ENCODE measurements around the gene AGER.
"Not testable (repeated sequence)": the region's sequence is repeated elsewhere in the genome, so short reads cannot be mapped to it uniquely, and the experiment has no call there.

The AGER gene

DNA sequence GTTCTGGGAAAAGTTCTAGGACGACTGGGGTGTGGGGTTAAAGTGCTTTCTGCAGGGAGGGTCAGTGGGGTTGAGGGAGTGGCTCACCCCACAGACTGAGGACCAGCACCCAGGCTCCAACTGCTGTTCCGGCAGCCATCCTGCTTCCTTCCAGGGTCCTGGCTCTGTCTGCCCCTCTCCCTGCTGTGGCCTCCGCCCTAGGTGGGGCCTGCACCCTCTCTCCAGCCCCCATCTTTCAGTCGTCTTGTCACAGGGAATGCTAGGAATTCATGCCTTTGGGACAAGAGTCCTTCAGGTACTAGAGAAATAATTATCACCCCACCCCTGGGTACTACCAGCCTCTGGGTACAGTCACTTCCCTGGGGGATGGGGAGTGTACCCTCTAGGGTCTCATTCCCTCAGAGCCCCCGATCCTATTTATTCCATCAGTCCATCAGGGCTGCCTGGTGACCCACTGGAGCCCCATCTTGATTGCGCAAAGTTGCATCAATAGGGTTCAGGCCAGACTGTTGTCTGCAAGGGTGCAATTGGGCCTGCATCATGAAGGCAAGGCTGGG lies at the start of gene AGER:
AGER (minus strand) TSS at position 170 of the 557 bp plus-strand sequence; CDS start at position 139, 31 bp downstream.
- no peak for DNase-seq

GRCh38 chr6:32226434-32226833 lies 42.4 kb upstream of the AGER start:
- DNase-seq = no peak

GRCh38 chr6:32224696-32225095 lies 40.6 kb upstream of the AGER start:
- DNase-seq = no peak

DNA sequence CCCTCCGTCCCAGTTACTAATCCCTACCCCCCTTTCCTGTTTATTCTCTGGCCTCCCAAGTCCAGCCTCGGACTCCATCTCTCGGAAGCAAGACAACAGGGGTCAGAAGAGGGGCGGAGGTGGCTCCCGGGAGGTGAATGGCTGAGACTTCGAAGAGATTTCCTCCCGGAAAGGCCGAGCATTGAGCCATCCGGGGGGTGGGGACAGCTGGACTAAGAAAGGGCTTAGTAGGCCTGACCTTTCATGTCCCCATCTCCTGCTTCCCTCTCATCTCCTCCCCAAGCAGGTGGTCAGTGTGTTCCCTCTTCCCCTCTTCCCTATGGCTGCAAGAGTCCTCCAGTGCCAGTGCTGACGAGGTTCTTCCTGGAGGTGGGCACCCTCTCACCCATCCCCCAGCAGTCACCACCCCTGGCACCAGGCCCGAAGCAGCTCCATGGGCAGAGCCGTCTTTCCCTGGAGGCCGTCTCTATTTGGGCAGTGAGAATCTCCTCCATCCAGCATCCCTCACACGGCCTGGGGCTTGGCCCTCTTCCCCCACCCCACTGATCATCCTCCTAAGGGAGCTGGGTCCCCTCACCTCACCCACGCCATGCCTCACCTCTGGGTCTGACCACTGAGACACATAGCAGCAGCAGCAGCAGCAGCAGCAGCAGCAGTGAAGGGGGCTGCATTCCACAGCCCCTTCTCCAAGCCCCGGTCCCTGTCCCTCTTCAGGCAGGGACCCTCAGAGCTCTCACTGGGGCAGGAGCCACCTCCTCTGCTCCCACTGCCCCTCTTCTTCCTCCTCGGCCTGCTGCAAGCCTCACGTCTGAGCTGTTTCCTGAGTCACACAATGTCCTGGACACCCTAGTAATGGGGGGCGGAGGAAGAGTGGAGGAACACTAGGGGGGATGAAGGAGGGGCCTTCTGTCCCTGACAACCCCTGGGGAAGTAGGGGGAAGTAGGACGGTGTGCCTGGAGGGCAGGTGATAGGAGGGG lies 39.5 kb upstream of the AGER start, which contains the start of gene NOTCH4:
NOTCH4 (minus strand) TSS at position 810 of the 978 bp plus-strand sequence; CDS start at position 671, 139 bp downstream.
- DNase-seq = no peak

DNA sequence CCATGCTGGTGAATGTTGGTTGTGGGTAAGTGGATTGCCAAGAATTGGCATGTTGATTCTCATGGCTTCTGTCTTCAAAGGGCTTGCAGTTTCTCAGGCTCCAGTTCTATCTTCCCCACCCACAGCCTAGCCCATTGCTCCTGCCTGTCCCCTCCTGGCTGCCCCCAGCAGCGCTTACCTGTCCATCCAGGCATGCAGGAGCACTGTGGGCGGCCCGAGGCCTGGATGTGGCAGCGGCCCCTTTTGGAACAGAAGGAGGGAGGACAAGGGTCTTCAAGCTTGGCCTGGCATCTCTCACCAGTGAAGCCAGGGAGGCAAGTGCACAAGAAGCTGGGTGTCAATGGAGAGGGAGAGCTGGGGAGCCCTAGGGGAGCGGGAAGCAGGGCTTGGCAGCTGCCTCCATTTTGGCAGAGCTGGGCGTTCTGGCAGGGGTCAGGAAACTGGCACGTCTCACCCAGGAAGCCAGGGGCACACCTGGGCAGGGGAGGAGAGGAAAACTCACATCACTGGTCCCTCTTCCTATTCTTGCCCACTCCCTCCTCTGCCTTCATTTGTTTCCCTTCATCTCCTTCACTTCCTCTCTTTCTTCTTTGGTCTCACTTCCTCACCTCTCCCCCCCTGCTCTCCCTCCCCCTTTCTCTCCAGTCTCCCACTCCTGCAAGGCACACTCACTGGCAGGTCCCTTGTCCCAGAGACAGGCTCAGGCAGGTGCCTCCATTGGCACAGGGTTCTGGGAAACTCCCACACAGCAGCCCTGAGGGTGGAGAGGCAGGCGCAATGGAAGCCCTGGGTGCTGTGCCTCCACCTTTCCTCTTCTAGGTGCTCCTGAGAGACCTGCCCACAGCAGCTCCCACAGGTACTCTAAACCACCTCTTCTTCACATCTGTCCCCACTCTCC lies 38.5 kb upstream of the AGER start:
- DNase-seq = no peak

- DNase-seq = no peak
These were observed 36.0 kb upstream of the AGER start for GRCh38 chr6:32220021-32220420.

DNA sequence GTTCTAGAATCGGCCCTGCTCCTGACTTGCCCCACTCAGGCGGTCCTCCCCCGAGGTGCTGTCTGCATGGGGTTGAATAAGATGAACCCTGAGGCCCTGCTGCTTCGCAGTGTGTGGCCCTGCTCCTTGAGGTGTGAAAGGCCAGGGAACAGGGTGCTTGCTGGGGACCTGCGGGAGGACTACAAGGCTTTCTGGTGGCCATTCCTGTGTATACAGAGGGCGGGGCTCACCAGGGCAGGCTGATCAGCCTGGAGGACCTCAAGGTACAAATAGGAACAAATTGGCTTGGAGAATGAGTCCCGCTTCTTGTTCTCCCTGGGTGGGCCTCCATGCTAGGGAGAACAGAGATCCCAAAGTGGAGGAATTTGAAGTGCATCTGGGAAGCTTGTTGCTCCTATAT lies 34.1 kb upstream of the AGER start:
- no peak for DNase-seq

DNA sequence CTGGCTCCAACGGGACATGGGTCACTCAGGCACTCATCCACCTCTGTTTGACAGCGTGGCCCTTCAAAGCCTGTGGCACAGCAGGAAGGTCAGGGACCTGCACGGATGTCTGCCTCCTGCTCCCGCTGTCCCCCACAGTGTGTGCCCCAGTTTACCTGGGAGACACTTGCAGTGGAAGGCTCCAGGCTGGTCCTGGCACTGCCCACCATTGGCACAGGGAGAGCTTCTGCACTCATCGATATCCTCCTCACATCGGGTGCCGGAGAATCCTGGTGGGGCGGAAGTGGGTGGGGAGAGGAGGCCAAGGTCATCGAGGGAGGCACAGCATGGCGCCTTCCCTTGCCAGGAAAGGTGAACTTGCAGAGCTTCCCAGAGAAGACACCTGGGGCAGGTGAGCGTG lies 32.9 kb upstream of the AGER start:
- no peak for DNase-seq

GRCh38 chr6:32216285-32216684 lies 32.2 kb upstream of the AGER start:
- DNase-seq = no peak

- DNase-seq = no peak
These were observed 31.6 kb upstream of the AGER start for GRCh38 chr6:32215617-32216016.

DNA sequence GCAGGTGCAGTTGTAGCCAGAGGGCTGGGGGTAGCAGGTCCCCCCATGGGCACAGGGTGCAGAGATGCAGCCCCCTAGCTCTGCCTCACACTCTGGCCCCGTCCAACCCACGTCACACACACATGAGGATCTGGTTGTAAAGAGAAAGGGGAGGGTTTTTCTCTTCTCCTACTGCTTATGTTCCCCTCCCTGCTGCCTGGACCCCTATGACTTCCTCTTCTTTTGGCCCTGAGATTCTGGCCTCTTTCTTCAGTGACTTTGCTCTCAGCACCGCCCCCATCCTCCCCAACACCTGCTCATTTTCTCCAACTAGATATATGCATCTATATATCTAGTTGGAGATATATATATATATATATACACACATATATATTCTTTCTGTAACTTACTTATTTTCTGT lies 30.1 kb upstream of the AGER start:
- no peak for DNase-seq

- no peak for DNase-seq
These were observed 29.6 kb upstream of the AGER start for GRCh38 chr6:32213649-32214048.

DNA sequence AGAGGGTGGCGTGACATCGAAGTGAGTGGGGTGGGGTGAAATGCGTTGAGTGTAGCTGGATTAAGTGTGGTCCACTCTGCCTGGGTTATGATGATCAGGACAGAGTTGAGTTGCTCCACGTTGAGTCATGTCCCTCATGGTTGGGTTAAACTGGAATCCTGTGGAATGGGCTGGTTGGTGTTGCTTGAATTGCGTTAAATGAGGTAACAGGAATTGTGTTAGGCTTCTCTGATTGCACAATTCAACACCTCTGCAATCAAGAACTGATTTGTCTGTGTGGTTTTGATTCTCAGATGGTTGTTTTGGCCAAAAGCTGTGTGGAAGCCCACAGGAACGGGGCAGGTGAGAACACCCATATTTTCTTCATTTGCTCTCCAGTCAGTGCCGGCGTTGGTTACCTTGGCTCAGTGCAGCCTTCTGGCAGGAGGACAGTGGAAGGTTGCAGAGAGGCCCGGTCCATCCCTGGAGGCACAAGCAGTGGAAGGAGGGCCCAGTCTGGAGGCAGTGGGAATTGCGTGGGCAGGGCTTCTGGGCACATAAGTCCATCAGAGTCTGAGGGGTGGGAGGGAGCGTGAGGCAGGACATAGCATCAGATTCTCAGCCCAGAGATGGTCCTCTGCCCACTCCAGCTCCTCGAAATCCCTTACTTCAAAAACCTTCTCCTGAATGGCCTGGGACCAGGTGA lies 28.2 kb upstream of the AGER start:
- no peak for DNase-seq

GRCh38 chr6:32211432-32211831 lies 27.4 kb upstream of the AGER start:
- DNase-seq = not testable (repeated sequence)

DNA sequence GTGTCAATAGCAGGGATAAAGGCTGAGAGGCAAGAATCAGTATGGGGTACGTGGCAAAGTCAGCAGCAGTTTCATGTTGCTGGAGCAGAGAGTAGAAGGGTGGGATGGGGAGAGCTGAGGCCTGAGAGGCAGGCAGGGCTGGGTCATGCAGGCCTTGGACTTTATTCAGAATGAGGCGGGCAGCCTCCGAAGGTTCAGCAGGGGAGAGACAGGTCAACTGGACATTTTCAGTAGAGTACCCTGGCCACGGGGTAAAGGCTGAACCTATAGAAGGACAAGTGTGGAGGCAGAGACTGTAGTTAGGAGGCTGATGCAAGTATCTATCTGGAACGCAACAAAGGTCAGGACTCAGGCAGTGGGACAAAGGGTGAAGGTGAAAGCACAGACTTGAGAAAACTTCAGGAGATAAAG lies 26.1 kb upstream of the AGER start:
- no peak for DNase-seq

GRCh38 chr6:32208996-32209395 lies 24.9 kb upstream of the AGER start:
- no peak for DNase-seq

GRCh38 chr6:32204268-32204715 lies 20.2 kb upstream of the AGER start:
- no peak for DNase-seq

DNA sequence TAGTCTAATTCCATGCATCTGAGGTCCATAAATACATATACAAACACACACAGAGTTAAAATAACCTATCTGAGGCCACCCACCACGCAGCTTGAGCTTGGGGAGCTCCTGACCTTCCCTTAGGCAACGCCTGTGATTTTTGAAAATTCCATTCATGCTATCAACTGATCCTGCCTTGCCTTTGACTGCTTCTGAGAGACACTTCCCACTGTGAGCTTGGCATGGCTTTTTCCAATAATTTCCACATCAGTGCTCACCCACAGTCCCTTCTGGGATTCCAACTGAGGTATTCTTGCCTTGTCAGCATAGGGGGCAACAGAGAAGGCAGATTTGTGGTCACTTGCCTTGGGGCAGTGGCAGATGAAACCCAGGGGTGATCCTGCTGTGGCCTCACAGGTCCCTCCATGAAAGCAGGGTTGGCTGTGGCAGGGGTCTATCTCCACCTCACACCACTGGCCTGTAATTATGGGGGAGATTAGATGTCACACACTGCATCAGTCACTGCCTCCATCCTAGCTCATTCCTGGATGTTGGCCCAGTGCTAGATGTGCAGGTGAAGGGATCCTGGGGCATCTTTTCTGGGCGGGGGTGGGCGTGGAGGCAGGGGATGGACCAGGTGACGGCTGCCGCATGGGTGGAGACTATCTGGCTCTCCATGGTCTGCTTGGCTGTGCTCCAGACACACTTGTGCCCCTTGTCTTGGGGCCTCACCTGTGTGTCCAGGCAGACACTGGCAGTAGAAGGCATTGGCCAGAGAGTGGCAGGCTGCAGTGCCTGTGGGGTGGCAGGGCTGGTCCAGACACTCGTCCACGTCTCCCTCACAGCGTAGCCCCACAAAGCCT lies 19.6 kb upstream of the AGER start:
- no peak for DNase-seq

GRCh38 chr6:32202186-32202585 lies 18.1 kb upstream of the AGER start:
- no peak for DNase-seq

DNA sequence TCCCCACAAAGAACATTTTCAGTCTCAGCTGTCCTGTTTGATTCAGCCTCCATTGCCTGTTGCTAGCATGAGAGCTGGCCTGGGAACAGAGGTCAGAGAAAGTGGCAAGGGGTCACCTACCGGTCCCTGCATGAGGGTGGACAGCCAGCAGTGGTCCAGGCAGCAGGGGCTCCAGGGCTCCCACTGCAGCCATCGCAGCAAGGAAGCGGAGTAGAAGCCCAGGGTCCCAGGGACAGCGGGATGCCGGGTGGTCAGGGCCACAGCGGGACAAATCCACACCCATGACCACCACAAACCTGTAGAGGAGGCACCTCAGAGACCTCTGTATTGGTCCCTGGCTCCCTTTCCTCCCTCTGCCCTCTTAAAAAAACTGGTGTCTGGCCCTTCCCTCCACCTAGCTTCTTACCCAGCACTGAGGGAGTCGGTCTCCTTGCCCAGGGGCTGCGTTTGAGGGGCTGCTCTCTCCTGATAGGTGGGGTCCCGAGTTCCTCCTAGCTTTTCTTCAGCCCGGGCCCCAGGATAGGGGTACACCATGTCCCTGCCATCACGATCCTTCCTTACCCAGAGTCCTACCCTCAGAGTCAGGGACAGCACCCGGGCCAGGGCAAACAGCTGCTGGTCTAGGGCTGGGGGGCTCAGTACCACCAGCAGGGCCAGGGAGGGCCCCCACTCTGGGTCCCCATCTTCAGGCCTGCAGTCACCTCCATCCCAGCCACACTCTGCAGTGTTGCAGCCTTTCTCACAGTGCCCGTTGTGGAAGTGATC lies 16.8 kb upstream of the AGER start:
- no peak for DNase-seq

GRCh38 chr6:32198866-32199265 lies 14.8 kb upstream of the AGER start:
- no peak for DNase-seq
